EL (cell line): ENCODE measurements around the gene NDST1.
"Not testable (repeated sequence)": the region's sequence is repeated elsewhere in the genome, so short reads cannot be mapped to it uniquely, and the experiment has no call there.

Source experiments
- DNase-seq: peaks from one replicate; pipeline ENCODE4 v3.0.0-alpha.2; 2016

Gene NDST1

DNA sequence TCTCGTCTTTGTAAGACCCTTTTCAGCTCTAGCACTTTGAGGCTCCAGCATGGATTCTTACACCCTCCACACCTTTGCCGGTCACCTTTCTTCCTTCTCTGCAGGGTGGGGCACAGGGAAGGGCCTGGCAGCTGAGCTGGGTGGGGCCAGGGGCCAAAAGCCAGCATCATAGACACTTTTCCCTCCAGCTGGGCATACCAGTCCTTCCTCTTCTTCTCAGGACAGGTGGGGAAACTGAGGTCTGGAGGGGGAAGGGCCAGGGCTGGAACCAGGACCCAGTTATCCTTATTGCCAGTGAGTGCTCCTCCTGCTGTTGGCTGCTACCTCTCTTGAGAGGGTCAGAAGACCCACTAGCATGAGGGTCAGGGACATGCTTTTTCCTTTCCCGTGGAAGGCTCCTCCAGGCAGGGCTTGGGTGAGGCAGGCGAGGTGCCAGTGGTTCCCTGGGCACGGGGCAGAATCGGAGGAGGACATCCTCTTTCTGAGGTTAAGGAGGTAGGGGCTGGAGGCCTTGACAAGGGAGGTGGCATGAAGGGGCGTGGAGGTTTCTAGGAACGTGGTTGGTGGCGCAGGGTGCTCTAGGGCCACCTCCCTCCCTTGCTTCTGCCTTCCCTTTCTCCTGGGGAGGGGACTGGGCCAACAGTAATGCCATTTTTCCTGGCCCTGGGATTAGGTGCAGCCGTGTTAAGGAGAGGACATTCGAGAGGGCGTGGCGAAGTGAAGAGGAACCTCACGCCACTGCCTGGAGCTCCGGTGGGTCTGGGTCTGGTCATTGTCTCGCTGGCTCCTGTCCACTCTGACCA, at the start of gene NDST1:
TSS of gene NDST1 (plus strand) at position 658 of the 803 bp plus-strand sequence. CDS start 13,124 bp downstream, outside the sequence.
- DNase-seq: no peak

- DNase-seq: peak; percentile 75
Observed at GRCh38 chr5:150458802-150459557, 49.0 kb upstream of the NDST1 start.

DNA sequence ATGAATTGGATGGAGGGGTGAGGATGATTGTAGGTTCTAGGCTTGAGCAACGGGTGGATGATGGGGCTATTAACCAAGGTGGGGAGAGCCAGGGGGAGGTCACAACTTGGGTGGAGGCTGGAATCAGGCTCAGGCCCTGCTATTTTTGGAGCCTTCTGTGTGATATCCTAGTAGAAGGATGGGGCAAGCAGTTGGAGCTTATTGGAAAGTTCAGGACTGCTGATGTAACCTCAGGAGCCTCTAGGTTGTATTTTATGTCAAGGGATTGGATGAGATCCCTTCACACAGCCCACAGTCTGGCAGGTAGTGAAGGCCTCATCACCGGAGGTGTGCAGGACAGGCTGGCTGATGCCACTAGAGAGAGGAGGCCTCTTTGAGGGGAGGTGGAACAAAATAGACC, 47.1 kb upstream of the NDST1 start:
- no peak for DNase-seq

- no peak for DNase-seq
Observed at GRCh38 chr5:150461231-150461630, 46.7 kb upstream of the NDST1 start.

DNA sequence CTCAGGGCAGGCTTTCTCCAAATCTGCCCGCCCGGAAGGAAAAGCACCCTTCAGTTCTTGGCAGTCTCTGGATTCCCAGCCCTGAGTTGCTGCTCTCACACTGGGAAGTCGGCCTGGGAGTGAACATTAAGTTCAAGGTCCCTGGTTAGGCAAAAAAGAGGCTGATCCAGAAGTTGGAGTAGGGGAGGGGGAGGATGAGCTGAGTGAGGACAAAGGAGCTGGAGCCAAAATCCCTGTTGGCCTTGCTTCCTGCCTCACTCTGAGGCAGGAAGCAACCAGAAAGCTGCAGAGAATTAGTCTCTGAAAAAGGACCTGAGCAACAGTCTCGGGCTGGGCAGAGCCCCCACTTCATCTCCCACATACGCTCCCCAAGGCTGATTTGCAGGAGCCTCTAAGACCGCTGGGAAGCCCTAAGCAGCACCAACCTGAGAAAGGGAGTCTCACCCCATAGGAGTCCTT, 43.3 kb upstream of the NDST1 start:
- DNase-seq: no peak

DNA sequence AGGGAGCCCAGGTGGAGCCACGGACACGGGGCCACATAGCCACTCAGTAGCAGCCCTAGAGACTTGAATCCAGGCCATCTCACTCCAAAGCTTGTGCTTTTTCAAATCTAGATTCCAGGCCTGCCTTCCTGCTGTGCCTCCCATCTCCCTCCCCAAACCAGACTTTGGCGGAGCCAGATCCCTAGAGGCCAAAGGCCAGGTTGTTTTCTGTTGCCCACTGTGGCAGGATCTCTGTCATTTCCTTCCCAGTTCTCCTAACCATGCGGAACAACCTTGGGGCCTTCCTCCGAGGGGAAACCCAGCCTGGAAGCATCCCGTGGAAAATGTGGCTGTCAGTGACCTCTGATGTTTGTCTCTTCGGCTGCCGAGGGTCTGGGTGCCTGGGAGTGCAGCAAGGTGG, 42.0 kb upstream of the NDST1 start:
- no peak for DNase-seq

- no peak for DNase-seq
Observed at GRCh38 chr5:150468206-150468605, 39.7 kb upstream of the NDST1 start.

DNA sequence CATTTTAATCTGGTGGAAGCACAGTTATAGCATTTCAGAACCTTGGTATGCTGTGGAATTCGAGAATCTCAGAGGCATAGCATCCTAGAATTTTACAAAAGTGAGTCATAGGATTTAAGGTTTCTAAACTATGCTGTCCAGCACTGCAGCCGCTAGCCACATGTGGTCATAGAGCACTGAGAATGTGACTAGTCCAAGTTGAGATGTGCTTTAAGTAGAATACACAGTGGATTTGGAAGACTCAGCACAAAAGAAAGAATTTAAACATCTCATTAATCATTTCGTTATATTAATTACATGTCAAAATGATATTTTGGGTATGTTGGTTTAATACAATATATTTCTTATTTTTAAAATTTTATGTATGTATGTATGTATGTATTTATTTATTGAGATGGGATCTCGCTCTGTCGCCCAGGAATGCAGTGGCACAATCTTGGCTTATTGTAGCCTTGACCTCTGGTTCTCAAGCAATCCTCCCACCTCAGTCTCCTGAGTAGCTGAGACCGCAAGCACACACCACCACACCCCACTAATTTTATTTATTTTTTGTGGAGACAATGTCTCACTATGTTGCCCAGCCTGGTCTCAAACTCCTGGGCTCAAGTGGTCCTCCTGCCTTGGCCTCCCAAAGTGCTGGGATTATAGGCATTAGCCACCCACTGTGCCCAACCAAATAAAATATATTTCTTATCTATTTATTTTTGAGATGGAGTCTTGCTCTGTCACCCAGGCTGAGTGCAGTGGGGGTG, 38.0 kb upstream of the NDST1 start:
- peak; percentile 99 for DNase-seq

GRCh38 chr5:150473673-150474358, 34.1 kb upstream of the NDST1 start:
- DNase-seq: peak; percentile 86

GRCh38 chr5:150476568-150476967, 31.4 kb upstream of the NDST1 start:
- DNase-seq: not testable (repeated sequence)

DNA sequence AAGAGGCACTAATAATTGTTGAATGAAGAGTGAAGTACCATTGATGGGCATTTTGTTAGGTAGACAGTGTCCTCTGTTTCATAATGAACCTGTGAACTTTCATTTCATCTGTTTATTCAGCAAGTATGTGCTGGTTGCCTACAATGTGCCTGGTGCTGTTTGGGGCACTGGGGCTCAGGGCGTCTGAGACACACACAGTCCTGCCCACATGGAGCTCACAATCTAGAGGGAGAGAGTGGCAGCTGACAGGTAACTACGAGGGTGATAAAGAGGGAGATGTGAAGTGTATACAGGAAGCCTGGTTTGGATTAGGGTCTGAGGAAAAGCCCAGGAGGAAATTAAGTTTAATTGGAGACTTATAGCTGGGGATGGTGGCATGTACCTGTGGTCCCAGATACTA, 28.5 kb upstream of the NDST1 start:
- DNase-seq: no peak

DNA sequence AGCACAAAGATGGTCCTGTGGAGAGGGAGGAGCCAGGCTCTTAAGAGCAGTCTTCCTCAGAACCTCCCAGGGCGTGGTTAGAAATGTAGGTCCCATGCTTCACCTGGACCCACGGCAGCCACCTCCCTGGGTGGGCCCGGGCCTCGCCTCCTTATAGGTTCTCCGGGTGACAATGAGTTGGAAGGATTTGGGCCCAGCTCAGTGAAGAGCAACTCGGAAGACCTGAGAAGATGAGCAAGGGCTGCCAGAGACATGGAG, 26.3 kb upstream of the NDST1 start:
- DNase-seq: no peak

DNA sequence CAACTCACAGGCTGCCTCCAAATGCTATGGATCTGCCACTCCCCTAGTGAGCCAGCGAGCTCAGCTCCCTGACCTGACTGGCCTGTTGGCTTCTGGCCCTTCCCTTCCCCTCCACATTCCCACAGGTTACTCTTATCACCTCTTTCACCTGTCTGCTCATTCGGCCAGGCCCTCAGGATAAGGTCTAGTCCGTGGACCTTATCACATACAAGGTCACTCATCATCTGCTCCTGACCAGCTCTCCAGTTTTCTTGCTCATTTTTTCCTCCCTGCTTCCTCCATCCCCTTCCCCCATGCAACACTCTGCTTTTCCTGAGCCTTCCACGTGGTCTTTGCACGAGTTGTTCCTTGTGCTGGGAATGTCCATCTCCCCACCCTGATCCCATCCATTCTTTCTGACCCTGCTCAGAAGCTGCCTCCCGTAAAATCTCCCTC, 25.9 kb upstream of the NDST1 start:
- no peak for DNase-seq

DNA sequence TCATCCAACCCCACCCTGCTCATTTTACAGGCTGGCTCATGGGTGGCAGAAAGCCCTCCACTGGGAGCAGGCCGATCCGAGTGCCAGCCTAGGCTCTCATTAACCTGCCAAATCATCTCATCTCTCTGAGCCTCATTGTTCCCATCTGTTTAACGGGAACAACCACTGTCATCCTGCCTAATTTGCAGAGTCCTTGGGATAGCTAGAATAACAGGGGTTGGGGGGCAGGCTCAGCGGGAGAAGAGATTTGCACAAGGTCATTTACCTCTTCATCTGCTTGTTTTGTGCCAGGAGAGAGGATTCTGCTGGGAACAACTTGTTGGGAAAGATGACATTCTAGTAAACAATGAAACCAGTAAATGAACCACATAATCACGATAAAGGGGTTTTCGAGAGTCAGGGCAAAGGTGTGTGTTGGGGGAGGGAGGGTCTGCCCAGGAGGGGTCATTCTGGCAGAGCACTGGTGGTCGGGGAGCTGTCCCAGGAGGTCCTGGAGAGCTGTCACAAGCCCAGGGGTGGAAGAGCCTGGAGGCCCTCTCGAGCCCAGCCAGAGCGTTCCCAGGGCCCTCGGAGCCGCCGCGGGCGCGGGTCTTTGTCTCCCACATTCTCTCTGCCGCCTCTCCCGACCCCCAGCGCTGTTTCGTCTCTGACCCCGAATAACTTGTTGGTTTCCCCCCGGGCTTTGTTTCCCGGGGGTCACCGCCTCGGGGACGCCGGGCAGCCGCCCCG, 22.8 kb upstream of the NDST1 start:
- no peak for DNase-seq

- peak; percentile 54 for DNase-seq
Observed at GRCh38 chr5:150485693-150486401, 22.1 kb upstream of the NDST1 start.

DNA sequence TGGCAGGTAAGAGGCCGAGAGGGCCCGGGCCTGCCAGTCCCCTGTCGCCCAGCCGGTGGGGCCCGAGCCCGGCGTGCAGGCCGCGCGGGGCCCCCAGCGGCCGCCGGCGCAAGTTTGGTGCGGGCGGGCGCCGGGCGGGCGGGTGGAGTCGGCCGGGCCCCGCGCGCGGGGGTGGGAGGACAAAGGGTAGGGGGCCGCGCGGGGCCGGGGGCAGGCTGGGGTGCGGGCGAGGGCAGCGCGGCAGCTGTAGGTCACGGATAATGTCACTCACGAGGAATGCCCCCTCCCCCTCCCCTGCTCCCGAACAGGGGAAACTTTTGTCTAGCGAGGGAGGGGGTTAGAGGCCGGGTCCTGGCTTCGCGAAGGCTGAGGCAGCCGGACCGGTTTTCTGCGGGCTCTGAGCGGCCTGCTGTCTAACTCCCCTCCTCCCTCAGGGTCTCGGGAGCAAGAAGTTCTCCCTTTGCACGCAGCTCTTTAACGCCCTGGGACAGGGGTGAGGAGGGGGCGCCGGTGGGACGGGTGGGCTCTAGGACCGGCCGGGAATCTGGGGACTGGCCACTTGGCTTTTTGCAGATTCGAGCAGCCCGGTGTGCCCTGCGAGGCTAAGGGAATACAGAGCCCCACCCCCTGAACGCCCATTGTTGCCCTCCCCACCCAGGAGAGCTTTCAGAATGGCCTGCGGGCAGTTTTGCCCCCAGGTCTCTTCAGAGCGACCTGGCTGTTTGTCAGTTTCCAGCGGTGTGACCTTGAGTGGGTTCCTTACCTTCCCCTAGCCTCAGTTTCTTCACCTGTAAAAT, 21.3 kb upstream of the NDST1 start:
- peak; percentile 61 for DNase-seq

- DNase-seq: peak; percentile 63
Observed at GRCh38 chr5:150487199-150488061, 20.5 kb upstream of the NDST1 start.

DNA sequence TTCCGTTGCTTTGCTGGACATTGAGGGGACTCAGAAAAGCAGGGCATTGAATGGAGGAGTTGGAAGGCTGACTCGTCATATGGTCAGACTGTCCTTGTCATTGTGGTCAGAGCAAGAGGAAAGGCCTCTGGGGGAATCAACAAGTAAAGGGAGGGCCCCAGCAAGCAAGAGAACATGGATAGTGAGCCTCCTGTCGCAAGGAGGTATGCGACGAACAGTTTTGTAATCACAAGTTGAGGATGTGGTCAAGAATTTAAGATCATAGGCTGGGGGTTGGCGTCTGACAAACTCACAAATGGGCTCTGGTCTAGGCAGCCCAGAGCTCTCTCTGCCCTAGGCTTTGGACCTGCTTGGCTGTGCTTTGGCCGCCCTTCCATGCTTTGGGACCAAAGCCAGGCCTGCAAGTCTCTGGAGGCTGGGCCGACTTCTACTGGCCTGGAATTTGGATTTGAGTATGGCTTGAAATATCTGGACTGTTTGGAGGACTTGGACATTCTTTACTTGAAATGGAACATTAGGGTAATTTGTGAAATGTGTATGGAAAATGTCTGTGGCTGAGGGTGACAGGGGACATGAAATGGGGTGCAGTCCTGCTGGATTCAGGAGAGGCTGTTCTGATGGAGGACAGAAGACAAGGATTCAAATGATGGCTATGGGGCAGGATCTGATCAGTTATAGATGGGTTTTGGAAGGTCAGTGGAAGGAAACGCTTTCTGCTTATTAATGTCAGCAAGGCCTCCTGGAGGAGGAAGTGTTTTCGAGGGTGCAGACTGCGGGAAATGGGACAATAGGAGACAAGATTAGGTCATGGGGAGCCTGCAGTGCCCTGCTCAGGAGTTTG, 19.2 kb upstream of the NDST1 start:
- DNase-seq: peak; percentile 83
